ENCODE results near the gene ATF4. TPM values are rescaled to one million over a fixed set of nuclear protein-coding genes. Genes with fewer than 3 reads are reported as not detected.
"Not testable (repeated sequence)": the region's sequence is repeated elsewhere in the genome, so short reads cannot be mapped to it uniquely, and the experiment has no call there.

ATF4 gene
- total RNA-seq, 1 experiment from 2014 or later = 168 TPM

DNA sequence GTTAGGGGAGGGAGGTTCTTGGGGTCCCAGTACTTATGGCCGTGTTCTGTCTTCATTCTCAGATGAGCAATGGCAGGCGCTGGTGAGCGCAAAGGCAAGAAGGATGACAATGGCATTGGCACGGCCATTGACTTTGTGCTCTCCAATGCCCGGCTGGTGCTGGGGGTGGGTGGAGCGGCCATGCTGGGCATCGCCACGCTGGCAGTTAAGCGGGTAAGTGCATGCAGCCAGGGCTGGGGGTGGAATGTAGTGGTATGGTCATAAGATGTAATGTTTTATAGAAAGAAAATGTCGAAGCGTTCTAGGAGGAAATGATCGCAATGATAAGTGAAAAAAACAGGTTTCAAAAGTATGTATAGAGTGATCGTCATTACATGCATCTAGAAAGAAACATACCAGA, 9.1 kb upstream of the ATF4 start:
- DNase-seq (ENCODE audit: low read depth) = no peak

DNA sequence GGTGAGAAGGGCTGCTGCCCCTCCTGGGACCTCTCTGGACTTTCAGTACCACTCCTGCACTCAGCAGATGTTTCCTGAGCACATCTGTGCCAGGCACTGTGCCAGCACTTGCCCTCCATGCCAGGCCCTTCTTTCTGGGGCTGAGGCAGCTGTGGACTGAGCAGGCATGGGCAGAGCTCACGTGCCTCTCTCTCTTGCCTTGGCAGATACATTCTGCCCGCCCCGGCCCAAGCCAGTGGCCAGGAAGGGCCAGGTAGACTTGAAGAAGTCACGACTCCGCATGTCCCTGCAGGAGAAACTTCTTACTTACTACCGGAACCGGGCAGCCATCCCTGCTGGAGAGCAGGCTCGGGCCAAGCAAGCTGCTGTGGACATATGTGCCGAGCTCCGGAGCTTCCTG, 8.3 kb upstream of the ATF4 start:
- DNase-seq (ENCODE audit: low read depth) = no peak

DNA sequence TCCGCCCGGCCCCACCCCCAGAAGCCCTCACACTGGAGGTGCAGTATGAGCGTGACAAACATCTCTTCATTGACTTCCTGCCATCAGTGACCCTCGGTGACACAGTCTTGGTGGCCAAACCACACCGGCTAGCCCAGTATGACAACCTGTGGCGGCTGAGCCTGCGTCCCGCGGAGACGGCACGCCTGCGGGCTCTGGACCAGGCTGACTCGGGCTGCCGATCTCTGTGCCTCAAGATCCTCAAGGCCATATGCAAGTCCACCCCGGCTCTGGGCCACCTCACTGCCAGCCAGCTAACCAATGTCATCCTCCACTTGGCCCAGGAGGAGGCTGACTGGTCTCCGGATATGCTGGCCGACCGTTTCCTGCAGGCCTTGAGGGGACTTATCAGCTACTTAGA, 6.6 kb upstream of the ATF4 start:
- no peak for DNase-seq (ENCODE audit: low read depth)

DNA sequence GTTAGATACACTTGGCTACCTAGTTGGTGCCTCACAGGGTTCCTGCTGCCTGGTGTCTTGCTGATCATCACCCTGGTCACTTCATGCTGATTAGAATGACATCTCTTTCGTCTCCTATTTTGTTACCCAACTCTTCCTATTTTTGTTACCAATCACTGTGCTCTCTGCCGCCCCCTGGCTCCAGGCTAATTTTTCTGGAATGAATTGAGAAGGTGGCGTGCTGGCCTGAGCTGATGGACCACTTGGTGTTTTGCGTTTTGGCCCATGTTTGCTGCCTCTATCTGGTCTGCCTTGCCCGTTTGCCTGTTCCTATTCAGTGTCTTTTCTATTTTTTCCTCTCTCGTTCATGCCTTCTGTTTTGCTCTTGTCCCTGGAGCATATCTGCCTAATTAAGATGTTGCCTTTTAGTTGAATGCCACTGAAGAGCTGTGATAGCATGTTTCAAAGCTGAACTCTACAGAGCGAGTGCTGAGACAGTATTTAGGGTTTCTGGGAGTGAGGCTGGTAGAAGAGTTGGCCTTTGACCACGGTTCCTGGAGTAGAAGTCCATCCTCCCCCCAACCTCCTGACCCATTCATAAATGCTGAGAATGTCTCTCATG, 5.9 kb upstream of the ATF4 start:
- DNase-seq (ENCODE audit: low read depth) = peak; percentile 28

DNA sequence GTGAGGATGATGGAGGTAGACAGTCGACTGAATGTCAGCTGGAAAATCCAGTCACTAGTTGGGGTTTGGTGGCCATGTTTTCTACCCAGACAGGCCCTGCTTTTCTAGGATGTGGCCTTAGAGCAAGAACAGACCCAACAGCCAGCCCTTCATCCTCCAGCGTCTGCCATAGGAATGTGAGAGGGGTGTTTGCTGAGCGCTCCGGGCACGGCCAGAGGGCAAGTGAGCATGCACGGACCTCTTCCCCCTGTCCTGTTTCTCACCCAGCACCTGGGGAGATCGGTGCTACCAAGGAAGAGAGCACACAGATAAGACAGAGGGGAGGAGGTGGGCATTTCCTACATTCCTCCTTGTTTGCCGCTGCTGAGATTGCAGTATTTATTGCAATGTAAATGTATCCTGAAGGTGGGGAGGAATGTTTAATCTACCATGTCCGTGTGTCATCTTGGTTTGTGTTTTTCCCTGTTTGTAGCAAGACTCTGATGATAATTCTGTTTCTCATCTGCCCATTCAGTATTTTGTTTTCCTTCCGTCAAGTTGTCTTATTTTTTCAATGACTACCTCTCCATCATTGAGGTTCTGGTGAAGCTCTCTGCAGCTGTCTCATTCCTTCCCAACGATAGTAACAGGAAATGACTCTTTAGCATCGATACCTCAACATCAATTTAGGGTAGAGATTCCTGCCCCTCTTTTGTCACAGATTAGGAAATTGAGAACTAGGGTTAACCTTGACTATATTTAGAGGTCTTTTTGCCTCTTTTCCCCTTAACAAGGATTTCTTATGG, 4.9 kb upstream of the ATF4 start:
- no peak for DNase-seq (ENCODE audit: low read depth)

DNA sequence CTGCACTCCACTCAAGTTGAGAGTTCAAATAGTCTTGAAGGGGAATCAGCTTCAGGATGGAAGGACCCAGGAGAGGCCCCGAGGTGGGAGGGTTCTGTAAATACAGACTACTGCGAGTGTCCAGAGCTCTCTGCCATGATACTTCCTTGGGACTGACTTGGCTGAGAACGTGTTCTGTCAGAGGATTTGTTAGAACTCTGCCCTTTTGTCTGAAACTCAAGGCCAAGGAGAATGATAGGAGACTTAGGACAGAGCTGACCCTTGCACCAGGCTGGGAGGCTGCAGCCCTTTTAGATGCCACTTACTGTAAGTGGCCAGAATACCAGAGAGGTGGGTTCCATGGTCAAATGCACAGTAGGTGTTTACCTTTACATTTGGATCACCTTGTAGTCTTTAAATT, 2.9 kb upstream of the ATF4 start:
- no peak for DNase-seq (ENCODE audit: low read depth)

DNA sequence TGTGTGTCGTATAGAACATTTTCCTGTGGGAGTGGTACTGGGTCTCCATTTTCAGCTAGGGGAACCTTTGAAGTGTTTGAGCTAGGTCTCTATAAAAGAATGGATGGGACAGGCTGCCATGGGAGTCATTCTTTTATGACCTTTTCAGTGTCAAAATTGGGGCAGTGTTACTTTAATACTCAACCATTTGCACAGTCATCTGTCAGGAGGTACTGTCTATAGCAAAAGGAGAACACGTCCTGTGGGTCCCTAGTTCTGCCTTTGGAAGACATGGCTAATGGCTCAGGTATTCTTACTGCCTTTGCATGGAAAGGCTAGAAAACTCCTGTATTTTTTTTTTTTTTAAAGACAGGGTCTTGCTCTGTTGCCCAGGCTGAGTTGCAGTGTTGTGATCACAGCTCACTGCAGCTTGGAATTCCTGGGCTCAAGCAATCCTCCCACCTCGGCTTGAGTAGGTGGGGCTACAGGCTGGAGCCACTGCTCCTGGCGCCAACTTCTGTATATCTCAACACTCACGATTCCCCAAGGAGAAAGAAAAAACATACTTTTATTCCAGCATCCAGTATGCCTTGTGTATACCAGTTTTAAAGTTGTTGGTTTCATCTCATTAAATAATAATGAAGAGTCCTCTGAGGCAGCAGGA, 2.1 kb upstream of the ATF4 start:
- DNase-seq (ENCODE audit: low read depth) = no peak

DNA sequence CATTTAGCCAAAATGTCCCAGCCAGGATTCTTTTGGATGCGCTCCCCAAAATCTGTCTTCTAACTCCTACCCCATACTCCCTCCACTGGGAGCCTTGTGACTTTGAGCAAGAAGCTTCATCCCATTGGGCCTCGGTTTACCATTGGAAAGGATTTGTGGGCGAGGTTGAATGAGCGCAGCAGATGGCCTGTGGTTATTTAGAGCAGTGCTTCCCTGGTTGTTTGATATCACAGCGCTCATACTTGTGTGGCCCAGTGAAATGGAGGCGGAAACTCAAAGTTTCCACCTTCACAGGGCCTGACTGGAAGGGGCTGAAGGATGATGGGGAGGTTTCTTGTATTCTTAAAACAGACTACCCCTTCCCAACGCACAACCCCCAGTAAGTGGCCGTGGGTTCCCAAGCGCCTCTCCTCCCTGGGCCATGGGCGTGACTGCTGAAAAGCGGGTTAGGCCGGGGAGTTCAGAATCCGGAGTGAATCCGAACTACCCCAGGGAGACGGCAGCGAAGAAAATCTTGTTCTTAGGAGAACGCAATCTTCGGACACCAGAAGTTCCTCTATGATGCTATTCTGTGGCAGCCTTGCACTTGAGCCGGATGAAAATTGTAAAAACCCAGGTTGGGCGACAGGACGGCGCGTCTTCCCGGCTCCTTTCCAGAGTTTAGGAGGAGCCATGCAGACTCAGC, 1.2 kb upstream of the ATF4 start:
- DNase-seq (ENCODE audit: low read depth) = no peak

DNA sequence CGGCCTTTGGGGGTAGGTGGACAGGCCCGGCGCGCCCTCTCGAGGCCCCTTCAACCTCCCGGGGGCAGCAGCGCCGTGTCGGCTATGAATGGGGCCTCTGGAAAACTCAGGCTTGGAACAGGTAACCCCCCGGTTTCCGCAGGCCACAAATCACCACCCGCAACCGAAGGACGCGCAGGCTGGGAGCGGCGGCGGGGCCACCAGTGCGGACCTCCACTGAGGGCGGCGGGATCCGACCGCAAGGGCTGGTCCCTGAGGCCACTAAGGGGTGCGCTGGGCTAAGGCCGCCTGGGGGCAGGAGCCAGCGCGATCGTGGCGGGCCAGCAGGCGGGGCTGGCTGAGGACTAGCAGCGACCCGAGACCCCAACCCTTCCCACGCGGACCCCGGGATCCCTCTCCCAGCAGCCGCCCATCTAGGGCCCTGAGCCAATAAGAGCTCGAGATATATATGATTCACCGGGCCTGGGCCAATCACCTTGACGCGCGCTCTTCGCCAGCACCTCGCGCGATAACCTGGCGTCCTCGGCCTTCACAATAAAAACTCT, 609 bp upstream of the ATF4 start:
- peak; percentile 96 for DNase-seq (ENCODE audit: low read depth)

DNA sequence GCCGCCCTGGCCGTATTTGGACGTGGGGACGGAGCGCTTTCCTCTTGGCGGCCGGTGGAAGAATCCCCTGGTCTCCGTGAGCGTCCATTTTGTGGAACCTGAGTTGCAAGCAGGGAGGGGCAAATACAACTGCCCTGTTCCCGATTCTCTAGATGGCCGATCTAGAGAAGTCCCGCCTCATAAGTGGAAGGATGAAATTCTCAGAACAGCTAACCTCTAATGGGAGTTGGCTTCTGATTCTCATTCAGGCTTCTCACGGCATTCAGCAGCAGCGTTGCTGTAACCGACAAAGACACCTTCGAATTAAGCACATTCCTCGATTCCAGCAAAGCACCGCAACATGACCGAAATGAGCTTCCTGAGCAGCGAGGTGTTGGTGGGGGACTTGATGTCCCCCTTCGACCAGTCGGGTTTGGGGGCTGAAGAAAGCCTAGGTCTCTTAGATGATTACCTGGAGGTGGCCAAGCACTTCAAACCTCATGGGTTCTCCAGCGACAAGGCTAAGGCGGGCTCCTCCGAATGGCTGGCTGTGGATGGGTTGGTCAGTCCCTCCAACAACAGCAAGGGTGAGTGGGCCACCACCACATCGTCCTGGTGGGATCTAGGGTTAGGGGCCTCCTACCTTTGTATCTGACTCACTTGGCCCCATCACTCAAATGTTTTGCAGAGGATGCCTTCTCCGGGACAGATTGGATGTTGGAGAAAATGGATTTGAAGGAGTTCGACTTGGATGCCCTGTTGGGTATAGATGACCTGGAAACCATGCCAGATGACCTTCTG, 934 bp downstream of the ATF4 start:
- peak; percentile 53 for DNase-seq (ENCODE audit: low read depth)

DNA sequence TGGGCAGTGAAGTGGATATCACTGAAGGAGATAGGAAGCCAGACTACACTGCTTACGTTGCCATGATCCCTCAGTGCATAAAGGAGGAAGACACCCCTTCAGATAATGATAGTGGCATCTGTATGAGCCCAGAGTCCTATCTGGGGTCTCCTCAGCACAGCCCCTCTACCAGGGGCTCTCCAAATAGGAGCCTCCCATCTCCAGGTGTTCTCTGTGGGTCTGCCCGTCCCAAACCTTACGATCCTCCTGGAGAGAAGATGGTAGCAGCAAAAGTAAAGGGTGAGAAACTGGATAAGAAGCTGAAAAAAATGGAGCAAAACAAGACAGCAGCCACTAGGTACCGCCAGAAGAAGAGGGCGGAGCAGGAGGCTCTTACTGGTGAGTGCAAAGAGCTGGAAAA, 1.7 kb downstream of the ATF4 start:
- not testable (repeated sequence) for DNase-seq (ENCODE audit: low read depth)

DNA sequence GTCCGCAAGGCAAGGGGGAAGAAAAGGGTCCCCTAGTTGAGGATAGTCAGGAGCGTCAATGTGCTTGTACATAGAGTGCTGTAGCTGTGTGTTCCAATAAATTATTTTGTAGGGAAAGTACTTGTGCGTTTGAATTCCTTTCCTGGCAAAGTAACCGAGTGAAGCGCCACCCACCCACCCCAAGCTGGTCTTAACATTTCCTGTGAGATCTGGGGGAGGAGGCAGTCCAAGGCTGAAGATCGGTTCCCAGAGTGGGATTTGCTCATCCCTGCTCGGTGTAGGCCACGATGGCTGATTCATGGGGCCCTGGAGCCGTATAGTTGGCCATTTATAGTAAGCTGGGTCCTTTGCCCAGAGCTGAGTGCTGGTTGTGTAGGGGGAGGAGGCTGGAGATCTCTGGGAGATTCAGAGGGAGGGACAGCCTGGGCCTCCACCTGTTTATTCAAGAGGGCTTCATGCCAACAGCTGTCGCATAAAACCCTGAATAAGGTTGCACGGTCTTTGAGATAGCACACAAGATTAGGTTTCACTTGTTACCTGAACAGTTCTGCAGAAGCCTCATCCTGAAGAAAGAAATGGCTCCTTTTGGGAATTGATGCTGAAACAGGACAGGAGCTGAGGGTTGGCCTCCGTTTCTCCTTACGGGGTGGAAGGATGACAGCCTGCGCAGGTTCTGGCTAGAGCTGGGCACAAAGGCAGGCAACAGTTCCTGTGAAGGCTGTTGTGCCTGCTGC, 2.4 kb downstream of the ATF4 start:
- DNase-seq (ENCODE audit: low read depth) = peak; percentile 57

DNA sequence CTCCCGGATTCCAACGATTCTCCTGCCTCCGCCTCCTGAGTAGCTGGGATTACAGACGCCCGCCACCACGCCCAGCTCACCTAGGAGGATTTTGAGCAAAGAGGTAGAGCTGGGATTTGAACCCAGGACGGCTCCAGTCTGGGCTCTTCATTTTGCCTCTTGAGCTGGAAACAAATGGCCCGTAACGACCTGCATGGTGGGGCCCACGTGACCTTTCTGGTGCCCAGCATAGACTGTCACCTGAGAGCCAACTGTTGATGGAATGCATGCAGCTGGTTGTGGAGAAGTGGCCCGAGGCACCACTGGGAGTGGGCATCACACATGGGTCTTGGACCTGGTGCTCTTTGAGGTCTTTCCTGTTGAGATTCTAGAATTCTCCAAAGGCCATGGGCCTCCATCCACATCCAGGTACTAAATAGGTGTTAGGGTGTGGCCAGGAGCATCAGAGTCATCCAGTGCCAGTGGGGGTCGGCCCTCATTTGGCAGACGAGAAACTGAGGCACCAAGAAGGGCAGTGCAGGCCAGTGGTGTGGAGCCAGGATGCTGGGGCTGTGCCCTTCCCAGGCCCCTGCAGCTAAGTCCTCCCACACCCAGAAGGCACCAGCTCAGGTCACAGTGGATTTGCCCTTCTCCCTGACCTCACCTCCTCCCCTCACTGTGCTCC, 3.9 kb downstream of the ATF4 start:
- peak; percentile 21 for DNase-seq (ENCODE audit: low read depth)

DNA sequence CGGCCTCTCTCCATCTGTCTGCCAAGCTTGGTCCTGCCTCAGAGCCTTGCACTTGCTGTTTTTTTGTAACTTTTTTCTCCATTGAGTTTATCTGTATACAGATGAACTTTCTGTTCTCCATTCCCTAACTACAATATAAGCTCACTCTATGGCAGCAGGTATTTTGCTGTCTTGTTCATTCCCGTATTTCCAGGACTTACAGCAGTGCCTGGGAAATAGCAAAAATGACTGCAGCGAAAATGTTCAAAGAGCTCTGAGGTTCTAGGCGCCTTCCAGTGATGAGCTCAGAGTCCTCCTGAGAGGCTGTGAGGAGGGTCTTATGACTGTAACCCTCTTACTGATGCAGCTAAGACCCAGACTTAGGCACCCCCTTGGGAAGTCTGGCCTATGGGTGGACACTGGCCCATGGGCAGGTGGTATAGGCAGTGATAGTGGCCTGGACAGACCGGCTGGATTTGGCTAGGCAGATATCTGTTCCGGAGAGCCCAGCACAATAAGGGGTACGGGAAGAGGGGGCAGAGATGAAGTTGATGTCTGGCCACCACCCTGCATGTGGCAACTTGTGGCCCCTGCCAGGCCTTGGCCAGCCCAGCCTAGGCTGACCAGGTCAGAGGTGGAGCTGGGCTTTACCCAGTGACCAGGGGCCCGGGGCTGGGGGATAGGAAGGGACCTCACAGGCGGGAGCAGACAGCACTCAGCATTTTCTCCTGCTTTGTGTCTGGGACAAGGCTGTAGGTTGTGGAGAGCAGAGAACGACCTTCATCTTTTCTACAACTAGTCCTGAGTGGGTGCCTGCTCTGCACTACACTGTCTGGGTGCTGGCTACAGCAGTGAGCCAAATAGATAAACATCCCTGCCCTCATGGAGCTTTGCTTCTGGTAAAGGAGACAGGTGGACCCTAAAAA, 4.6 kb downstream of the ATF4 start:
- peak; percentile 43 for DNase-seq (ENCODE audit: low read depth)

DNA sequence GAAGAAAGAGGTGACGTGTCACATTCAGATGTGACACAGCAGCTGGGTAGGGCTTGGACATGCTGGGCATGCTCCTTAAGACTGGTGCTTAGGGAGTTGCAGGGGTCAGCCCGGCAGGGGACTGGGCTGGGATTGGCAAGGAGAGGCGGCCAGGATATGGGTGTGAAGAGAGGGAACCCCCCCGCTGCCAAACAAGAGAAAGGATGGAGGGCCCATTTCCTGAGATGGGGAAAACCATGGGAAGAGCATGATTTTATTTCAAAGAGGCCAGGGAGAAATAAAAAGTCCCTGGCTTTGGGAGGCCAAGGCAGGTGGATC, 5.3 kb downstream of the ATF4 start:
- no peak for DNase-seq (ENCODE audit: low read depth)

DNA sequence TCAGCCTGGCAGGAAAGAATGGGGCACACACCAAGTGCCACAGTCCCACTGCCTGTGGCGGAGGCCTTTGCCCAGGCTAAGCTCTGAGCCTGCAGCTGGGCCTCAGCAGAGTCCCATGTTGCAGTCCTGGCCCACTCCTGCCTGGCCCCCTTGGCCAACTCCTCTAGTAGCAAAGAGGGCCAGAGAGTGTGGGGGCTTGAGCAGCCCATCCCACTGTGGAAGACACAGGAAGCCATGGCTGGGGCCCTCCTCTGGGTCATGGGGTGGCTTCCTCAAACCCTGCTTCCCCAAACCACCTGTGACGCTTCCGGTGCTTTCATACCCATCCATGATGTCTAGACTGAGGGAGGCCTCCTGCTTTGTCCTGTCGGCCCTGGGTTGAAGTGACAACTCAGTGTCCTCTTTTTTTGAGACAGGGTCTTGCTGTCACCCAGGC, 6.4 kb downstream of the ATF4 start:
- no peak for DNase-seq (ENCODE audit: low read depth)

DNA sequence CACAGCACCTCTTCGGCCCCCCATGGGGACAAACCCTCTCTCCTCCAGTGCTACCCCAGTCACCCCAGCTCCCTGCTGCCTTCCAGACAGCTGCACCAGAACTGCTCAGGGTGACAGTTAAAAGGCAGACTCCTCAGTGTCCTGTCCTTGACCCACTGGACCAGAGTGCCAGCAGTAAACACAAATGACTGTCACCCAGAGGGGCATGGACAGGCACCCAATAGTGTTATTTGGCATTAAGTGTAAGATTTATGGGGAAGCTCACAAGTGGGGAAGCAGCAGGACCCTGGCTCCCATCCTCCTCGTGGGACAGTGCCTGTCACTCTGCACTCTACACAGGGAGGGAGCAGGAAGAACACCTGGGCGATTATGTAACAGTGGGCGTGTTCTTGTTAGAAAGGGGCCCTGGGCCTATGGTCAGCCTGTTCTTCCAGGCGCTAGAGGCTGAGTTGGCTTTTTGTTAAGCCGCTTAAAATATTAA, 7.2 kb downstream of the ATF4 start:
- peak; percentile 33 for DNase-seq (ENCODE audit: low read depth)

DNA sequence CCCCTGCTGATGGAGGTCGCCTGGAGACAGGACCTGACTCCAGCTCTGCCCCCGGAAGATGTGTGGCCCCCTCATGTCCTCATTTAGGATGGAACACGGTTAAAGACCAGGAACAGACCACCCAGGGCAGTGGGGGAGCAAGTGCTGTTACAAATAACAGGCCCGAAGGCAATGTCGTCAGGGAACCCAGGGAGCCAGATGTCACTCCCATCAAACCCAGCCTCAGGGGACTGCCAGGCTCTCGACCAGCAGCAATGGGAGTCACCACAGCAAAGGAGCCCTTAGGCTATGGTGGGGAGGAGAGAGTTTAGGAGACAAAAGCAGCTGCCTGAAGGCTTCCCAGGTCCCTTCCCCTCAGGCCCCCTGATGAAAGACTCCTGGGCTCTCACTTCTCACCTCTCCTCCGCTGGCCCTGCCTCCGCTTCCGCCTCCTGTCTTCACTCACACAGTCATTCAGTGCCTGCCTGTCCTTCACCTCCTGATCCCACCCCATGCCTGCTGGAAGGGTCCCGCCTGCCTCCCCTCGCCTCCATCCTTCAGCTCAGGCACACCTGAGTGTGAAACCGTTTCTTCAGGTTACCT, 7.8 kb downstream of the ATF4 start:
- DNase-seq (ENCODE audit: low read depth) = peak; percentile 40
